ENCODE measurements around the gene CPT1C. TPM values are rescaled to one million over a fixed set of nuclear protein-coding genes. Genes with fewer than 3 reads are reported as not detected.

Gene CPT1C
- total RNA-seq, 2 experiments from 2014 or later = 0.86 to 0.95 TPM

- intact Hi-C loops (cut with micrococcal nuclease; ENCODE audit: unreplicated experiment) = no loop called here
- DNase-seq (ENCODE audit: low spot score) = no peak
- peaks cover 91% of the 10 kb centered on the region for H3K36me3 ChIP-seq (ENCODE audit: insufficient read depth, low read length)
- no peak overlapping the region for H3K27ac ChIP-seq (ENCODE audit: low read depth, low read length, poor library complexity, severe bottlenecking)
- no peaks in the 10 kb centered on the region for H3K4me1 ChIP-seq (ENCODE audit: insufficient read depth, low read length, poor library complexity, severe bottlenecking)
- no peak overlapping the region for H3K4me3 ChIP-seq (ENCODE audit: low read depth, low read length, poor library complexity, severe bottlenecking)
- no peaks in the 10 kb centered on the region for H3K79me2 ChIP-seq (ENCODE audit: insufficient read depth, low read depth, low read length)
- ChIA-PET CTCF (ENCODE audit: unreplicated experiment) (no interaction called here), POLR2A (interaction anchor here (0.5 kb wide), 1 partner anchor 9 kb away, joined by 3 read pairs; no protein-coding TSS in a partner anchor)
- H3K9me2 ChIP-seq (ENCODE audit: insufficient read depth, low read length) = no peaks in the 10 kb centered on the region
- H3K9me3 ChIP-seq (ENCODE audit: low read length) = no peaks in the 10 kb centered on the region
- H3K4me2 ChIP-seq (ENCODE audit: low read length) = no peak overlapping the region
- no peak overlapping the region for H2AFZ ChIP-seq (ENCODE audit: low read length)
- TSS peak; percentile 67 for BruUV-seq (replicated peaks)
- H4K20me1 ChIP-seq (ENCODE audit: insufficient read depth, low read length) = no peaks in the 10 kb centered on the region
- no peak for TF ChIP-seq CTCF (conservative IDR thresholded peaks at IDR 0.05; ENCODE audit: low read length)
- no peak for TF ChIP-seq EZH2phosphoT487 (IDR thresholded peaks at IDR 0.05; ENCODE audit: borderline replicate concordance, low read depth, low read length)
Measured at GRCh38 chr19:49658139-49658517, 32.8 kb upstream of the CPT1C start.

GRCh38 chr19:49658566-49659442, 32.1 kb upstream of the CPT1C start:
- no peaks in the 10 kb centered on the region for H4K20me1 ChIP-seq (ENCODE audit: insufficient read depth, low read length)
- H2AFZ ChIP-seq (ENCODE audit: low read length) = no peak overlapping the region
- H3K4me2 ChIP-seq (ENCODE audit: low read length) = no peak overlapping the region
- no peaks in the 10 kb centered on the region for H3K9me2 ChIP-seq (ENCODE audit: insufficient read depth, low read length)
- H3K79me2 ChIP-seq (ENCODE audit: insufficient read depth, low read depth, low read length) = peaks cover 7% of the 10 kb centered on the region; the same call in 1 of the 2 replicates
- BruUV-seq (replicated peaks) = no TSS peak
- no peak overlapping the region for H3K4me3 ChIP-seq (ENCODE audit: low read depth, low read length, poor library complexity, severe bottlenecking)
- H3K36me3 ChIP-seq (ENCODE audit: insufficient read depth, low read length) = peaks cover 89% of the 10 kb centered on the region
- TF ChIP-seq CTCF (conservative IDR thresholded peaks at IDR 0.05; ENCODE audit: low read length) (no peak), EZH2phosphoT487 (IDR thresholded peaks at IDR 0.05; ENCODE audit: borderline replicate concordance, low read depth, low read length) (no peak)
- no peak overlapping the region for H3K27ac ChIP-seq (ENCODE audit: low read depth, low read length, poor library complexity, severe bottlenecking)
- intact Hi-C loops (cut with micrococcal nuclease; ENCODE audit: unreplicated experiment) = no loop called here
- CTCF ChIA-PET (ENCODE audit: unreplicated experiment) = no interaction called here
- DNase-seq (ENCODE audit: low spot score) = no peak
- no peaks in the 10 kb centered on the region for H3K9me3 ChIP-seq (ENCODE audit: low read length)
- POLR2A ChIA-PET = no interaction called here
- peaks cover 2% of the 10 kb centered on the region for H3K4me1 ChIP-seq (ENCODE audit: insufficient read depth, low read length, poor library complexity, severe bottlenecking)

- no peak for DNase-seq (ENCODE audit: low spot score)
- H3K4me1 ChIP-seq (ENCODE audit: insufficient read depth, low read length, poor library complexity, severe bottlenecking) = peaks cover 5% of the 10 kb centered on the region
- intact Hi-C loops (cut with micrococcal nuclease; ENCODE audit: unreplicated experiment) = no loop called here
- H3K79me2 ChIP-seq (ENCODE audit: insufficient read depth, low read depth, low read length) = peaks cover 18% of the 10 kb centered on the region; the same call in 1 of the 2 replicates
- ChIA-PET POLR2A (no interaction called here), CTCF (ENCODE audit: unreplicated experiment) (no interaction called here)
- H2AFZ ChIP-seq (ENCODE audit: low read length) = no peak overlapping the region
- H3K27ac ChIP-seq (ENCODE audit: low read depth, low read length, poor library complexity, severe bottlenecking) = no peak overlapping the region
- H3K36me3 ChIP-seq (ENCODE audit: insufficient read depth, low read length) = peaks cover 74% of the 10 kb centered on the region
- no peak overlapping the region for H3K4me3 ChIP-seq (ENCODE audit: low read depth, low read length, poor library complexity, severe bottlenecking)
- no peaks in the 10 kb centered on the region for H3K9me3 ChIP-seq (ENCODE audit: low read length)
- no peak overlapping the region for H3K4me2 ChIP-seq (ENCODE audit: low read length)
- H4K20me1 ChIP-seq (ENCODE audit: insufficient read depth, low read length) = no peaks in the 10 kb centered on the region
- H3K9me2 ChIP-seq (ENCODE audit: insufficient read depth, low read length) = no peaks in the 10 kb centered on the region
- TF ChIP-seq EZH2phosphoT487 (IDR thresholded peaks at IDR 0.05; ENCODE audit: borderline replicate concordance, low read depth, low read length) (no peak), CTCF (conservative IDR thresholded peaks at IDR 0.05; ENCODE audit: low read length) (no peak)
- no TSS peak for BruUV-seq (replicated peaks)
Measured at GRCh38 chr19:49660338-49660961, 30.5 kb upstream of the CPT1C start.

All from OCI-LY7 (cell line).